BJ (cell line): Measurements from ENCODE around the gene OSTM1. TPM values are rescaled to one million over a fixed set of nuclear protein-coding genes. Genes with fewer than 3 reads are reported as not detected.

Source experiments
- CTCF ChIA-PET: fragments of 350-600 bp; formaldehyde crosslinking; extraction: SDS; loops from one replicate; lab custom pipeline; 2021; ENCODE audit warnings: antibody characterized with exemption, inconsistent platforms; lab: Yijun Ruan, JAX
- POLR2A ChIA-PET: fragments of 300-600 bp; sonication (Branson Sonifier 250); formaldehyde crosslinking; extraction: SDS; loops from one replicate; lab custom pipeline; 2021; ENCODE audit warnings: antibody characterized with exemption; lab: Charles Lee
- DNase-seq: peaks from one replicate; pipeline ENCODE4 v3.0.0-alpha.2; 2011; ENCODE audit warnings: low read depth
- H3K27me3 ChIP-seq: 2 replicates; pipeline ENCODE4 v1.6.0; 2011; ENCODE audit warnings: low read length; ENCODE audit not compliant: control insufficient read depth, insufficient read depth
- H3K36me3 ChIP-seq: 2 replicates; pipeline ENCODE4 v1.5.1; 2011; ENCODE audit warnings: low read length; ENCODE audit not compliant: control insufficient read depth, insufficient read depth
- H3K4me3 ChIP-seq: 2 replicates; pipeline ENCODE4 v1.5.1; 2011; ENCODE audit warnings: low read depth, mild to moderate bottlenecking, control low read depth, low read length
- CTCF ChIP-seq: IDR thresholded peaks from 2 replicates; pipeline ENCODE4 v1.5.1; 2011; ENCODE audit warnings: low read depth, mild to moderate bottlenecking, control low read depth, inconsistent platforms, low read length, moderate library complexity; ENCODE audit not compliant: insufficient read depth
- polyA plus RNA-seq: library from polyadenylated mRNA; depleted of rRNA; stranded (reverse); fragments of >200 nt; gene quantifications from 2 replicates; pipeline ENCODE4 v1.2.3, GENCODE V29; 2011

OSTM1 gene
- polyA plus RNA-seq, 1 experiment: 20.1 TPM

DNA sequence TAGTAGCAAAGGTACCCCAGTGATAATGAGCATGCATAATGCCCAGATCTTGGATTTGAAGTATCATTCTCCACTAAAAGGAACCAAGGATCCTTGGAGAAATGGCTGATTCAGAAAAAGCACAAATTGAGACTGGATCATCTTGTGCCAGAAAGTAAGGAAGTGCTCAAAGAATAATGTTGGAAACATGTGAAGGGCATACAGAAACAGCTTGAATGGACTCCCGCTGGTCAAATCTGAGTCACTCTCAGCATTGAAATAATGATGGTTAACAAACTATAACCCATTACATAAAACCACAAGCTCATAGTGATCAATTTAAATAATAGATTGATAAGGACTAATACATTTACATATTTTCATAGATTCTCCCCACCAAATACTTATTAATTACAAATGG lies 3.6 kb upstream of the OSTM1 start:
- POLR2A ChIA-PET: no interaction called here
- DNase-seq: no peak
- TF ChIP-seq CTCF: no peak
- H3K36me3 ChIP-seq: no peaks in the 10 kb centered on the region
- CTCF ChIA-PET: no interaction called here
- H3K4me3 ChIP-seq: no peak overlapping the region
- no peaks in the 10 kb centered on the region; the same call in 1 of the 2 replicates for H3K27me3 ChIP-seq

DNA sequence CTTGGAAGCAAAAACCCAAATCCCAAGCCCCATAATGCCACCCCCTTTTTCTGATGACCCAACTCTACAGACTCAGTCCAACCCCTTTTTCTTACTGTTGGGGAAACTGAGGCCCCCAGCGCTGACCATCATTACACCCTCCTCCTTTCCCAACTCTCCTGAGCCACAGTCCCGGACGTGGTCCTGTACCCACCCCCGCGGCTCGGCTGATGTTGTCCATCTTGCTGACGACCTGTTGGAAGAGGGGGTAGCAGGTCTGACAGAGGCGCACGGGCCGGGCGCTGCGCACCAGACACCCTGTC lies 533 bp downstream of the OSTM1 start:
- no peak for TF ChIP-seq CTCF
- DNase-seq: no peak
- Histone ChIP-seq H3K27me3 (no peaks in the 10 kb centered on the region; the same call in 1 of the 2 replicates), H3K4me3 (peak overlapping the region; percentile 99), H3K36me3 (no peaks in the 10 kb centered on the region)
- CTCF ChIA-PET: no interaction called here
- POLR2A ChIA-PET: no interaction called here

DNA sequence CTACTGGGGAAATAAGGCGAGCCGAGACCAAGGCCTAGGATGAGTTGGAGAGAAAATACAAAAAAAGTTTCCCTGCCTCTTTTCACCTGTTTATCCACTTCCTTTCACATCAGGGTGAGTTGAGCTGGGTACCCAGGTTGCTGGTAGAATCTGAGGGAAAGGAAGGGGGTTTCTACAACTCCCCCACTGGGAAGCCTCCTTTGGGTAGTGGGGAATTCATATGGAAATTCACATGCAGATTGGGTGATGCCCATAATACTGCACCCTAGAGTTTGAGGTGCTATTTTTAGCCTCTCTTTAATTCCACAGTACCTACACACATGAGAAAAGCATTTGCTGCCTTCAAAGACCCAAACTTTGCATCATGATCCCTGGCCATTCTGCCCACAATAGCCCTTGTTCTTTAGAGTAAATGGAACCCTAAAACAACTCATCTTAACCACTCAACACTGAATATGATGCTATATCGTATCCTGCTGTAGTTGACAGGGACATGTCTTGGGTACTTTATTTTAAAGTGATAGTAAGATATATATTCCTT lies 2.7 kb downstream of the OSTM1 start:
- POLR2A ChIA-PET: no interaction called here

DNA sequence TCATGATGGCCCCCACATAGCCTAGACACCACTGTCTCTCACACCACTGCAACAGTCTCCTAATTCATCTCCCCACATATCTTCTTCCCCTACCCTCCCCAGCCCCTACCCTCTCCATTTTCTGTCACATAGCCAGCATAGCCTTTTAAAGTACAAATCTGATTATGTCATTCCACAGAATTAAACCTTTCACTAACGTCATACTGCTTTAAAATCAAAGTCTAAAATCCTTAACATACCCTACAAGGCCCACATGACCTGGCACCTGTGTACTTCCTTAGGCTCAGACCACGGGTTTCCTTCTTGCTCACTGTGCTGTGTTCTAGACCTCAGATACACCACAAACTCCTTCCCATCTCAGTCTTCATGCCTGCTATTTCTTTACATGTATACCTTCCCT lies 5.9 kb downstream of the OSTM1 start:
- no peak for TF ChIP-seq CTCF
- no peaks in the 10 kb centered on the region for H3K36me3 ChIP-seq
- no peak overlapping the region for H3K4me3 ChIP-seq
- H3K27me3 ChIP-seq: no peaks in the 10 kb centered on the region
- CTCF ChIA-PET: no interaction called here
- POLR2A ChIA-PET: no interaction called here
- no peak for DNase-seq

More for the DNA sequence above, 2.7 kb downstream of the OSTM1 start:
- CTCF ChIA-PET: interaction anchor here (0.9 kb wide), 1 partner anchor 14 kb away, joined by 3 read pairs; no protein-coding TSS in a partner anchor
- H3K36me3 ChIP-seq: no peaks in the 10 kb centered on the region
- no peak for TF ChIP-seq CTCF
- DNase-seq: no peak
- no peak overlapping the region for H3K4me3 ChIP-seq
- no peaks in the 10 kb centered on the region for H3K27me3 ChIP-seq

DNA sequence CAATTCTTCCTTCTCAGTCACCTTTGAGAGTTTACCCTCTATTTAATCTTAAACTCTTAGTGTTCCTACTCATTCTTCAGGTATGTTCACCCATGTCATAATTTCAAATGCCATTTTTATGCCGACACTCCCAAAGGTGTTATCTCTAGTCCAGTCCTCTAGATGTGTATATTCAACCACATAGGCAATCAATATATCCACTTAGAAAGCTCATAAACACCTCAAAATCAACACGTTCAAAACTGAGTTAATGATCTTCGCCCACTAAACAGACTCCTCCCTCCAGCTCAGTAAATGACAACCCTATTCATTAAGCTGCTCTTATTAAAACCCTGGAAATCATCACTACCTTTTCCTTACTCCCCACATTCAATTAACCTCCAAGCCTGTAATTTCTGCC lies 6.4 kb downstream of the OSTM1 start:
- DNase-seq: no peak
- CTCF ChIA-PET: no interaction called here
- Histone ChIP-seq H3K4me3 (no peak overlapping the region), H3K27me3 (no peaks in the 10 kb centered on the region), H3K36me3 (no peaks in the 10 kb centered on the region)
- no peak for TF ChIP-seq CTCF
- POLR2A ChIA-PET: no interaction called here
